ENCODE measurements around the gene C22orf23. TPM values are rescaled to one million over a fixed set of nuclear protein-coding genes. Genes with fewer than 3 reads are reported as not detected.
A peak's percentile ranks its signal among the peaks of the same experiment; 100 is the strongest.

The C22orf23 gene
- total RNA-seq, 4 donors from 2014 or later = 0.31 to 0.40 TPM; not detected in 2

GRCh38 chr22:37926358-37926757 lies 27.0 kb downstream of the C22orf23 start:
- no peak for ATAC-seq
- peaks cover 0 to 48% (median 4%) of the 10 kb centered on the region in 3 donors for H3K4me1 ChIP-seq
- peaks cover 0 to 98% of the 10 kb centered on the region in 2 donors for H3K36me3 ChIP-seq
- TF ChIP-seq, protein P1, sequence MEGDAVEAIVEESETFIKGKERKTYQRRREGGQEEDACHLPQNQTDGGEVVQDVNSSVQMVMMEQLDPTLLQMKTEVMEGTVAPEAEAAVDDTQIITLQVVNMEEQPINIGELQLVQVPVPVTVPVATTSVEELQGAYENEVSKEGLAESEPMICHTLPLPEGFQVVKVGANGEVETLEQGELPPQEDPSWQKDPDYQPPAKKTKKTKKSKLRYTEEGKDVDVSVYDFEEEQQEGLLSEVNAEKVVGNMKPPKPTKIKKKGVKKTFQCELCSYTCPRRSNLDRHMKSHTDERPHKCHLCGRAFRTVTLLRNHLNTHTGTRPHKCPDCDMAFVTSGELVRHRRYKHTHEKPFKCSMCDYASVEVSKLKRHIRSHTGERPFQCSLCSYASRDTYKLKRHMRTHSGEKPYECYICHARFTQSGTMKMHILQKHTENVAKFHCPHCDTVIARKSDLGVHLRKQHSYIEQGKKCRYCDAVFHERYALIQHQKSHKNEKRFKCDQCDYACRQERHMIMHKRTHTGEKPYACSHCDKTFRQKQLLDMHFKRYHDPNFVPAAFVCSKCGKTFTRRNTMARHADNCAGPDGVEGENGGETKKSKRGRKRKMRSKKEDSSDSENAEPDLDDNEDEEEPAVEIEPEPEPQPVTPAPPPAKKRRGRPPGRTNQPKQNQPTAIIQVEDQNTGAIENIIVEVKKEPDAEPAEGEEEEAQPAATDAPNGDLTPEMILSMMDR (IDR thresholded peaks at IDR 0.05) = no peak
- TF ChIP-seq POLR2A (IDR thresholded peaks at IDR 0.05) = no peak
- TF ChIP-seq POLR2AphosphoS5 (IDR thresholded peaks at IDR 0.05) = no peak
- no peak for TF ChIP-seq EP300 (IDR thresholded peaks at IDR 0.05)
- H3K9me3 ChIP-seq = no peaks in the 10 kb centered on the region
- no peak overlapping the region for H3K4me3 ChIP-seq
- WGBS, 2 donors (ENCODE audit: low coverage in 1 of 2) = no CpG with 5 or more reads among the region's 7 CpGs
- no peaks in the 10 kb centered on the region for H3K27me3 ChIP-seq
- peak overlapping the region in 3 of 4 donors; percentile 51 to 78 (median 54) for H3K27ac ChIP-seq

- no CpG with 5 or more reads among the region's 15 CpGs for WGBS, 2 donors (ENCODE audit: low coverage in 1 of 2)
- Histone ChIP-seq H3K4me1 (peaks cover 0 to 42% (median 4%) of the 10 kb centered on the region in 3 donors), H3K4me3 (no peak overlapping the region), H3K27me3 (no peaks in the 10 kb centered on the region), H3K27ac (peak overlapping the region in 3 of 4 donors; percentile 51 to 78 (median 54)), H3K9me3 (no peaks in the 10 kb centered on the region), H3K36me3 (peaks cover 0 to 98% of the 10 kb centered on the region in 2 donors)
- no peak for ATAC-seq
- TF ChIP-seq, protein P1 (IDR thresholded peaks at IDR 0.05) = no peak
- TF ChIP-seq EP300 (IDR thresholded peaks at IDR 0.05) (no peak), POLR2AphosphoS5 (IDR thresholded peaks at IDR 0.05) (no peak), POLR2A (IDR thresholded peaks at IDR 0.05) (no peak)
Observed at GRCh38 chr22:37925767-37926166, 27.6 kb downstream of the C22orf23 start.

GRCh38 chr22:37925330-37925729 lies 28.1 kb downstream of the C22orf23 start:
- TF ChIP-seq, protein P1 (IDR thresholded peaks at IDR 0.05) = no peak
- TF ChIP-seq POLR2A (IDR thresholded peaks at IDR 0.05) (no peak), POLR2AphosphoS5 (IDR thresholded peaks at IDR 0.05) (no peak), EP300 (IDR thresholded peaks at IDR 0.05) (no peak)
- Histone ChIP-seq H3K36me3 (peaks cover 0 to 98% of the 10 kb centered on the region in 2 donors), H3K27ac (peak overlapping the region in 3 of 4 donors; percentile 51 to 78 (median 54)), H3K27me3 (no peaks in the 10 kb centered on the region), H3K4me1 (peaks cover 0 to 38% (median 3%) of the 10 kb centered on the region in 3 donors), H3K4me3 (no peak overlapping the region), H3K9me3 (no peaks in the 10 kb centered on the region)
- 43 to 48% methylated on average over 2 of the region's 3 CpGs for WGBS, 2 donors (ENCODE audit: low coverage in 1 of 2)
- no peak for ATAC-seq

DNA sequence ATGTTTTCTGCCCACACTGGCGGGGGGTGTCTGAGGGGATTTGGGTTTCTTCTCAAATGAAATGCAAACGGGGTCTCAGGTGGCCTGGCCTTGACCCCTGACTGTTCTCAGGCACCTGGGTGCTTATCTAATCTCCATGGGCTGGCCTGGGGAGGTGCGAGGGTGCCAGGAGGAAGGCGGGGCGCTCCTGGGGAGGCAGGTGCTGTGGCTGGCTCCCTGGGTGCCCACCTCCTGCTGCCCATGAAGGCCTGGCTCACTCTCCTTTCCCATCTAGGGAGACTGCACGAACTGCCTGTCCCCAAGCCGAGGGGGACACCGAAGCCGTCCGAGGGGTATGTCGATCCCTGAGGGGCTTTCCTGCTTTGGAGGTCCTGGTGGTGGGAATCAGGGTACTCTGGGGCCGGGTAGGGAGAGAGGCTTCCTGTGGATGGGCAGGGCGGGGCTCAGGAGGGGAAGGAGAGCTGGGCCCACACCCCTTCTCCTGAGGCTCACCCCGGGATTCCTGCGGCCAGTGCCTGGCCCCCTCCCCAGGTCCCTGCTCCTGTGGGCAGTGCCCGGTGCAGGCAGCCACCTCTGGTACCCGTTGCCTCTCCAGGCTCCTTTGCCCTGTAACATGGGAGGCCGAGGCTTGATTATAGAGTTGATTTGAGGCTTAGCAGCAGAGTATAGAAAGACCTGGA lies 28.9 kb downstream of the C22orf23 start:
- ATAC-seq = no peak
- WGBS, 2 donors (ENCODE audit: low coverage in 1 of 2) = no CpG with 5 or more reads among the region's 18 CpGs
- H3K4me3 ChIP-seq = no peak overlapping the region
- H3K27me3 ChIP-seq = no peaks in the 10 kb centered on the region
- peak overlapping the region in 3 of 4 donors; percentile 51 to 78 (median 54) for H3K27ac ChIP-seq
- peaks cover 0 to 30% (median 0%) of the 10 kb centered on the region in 3 donors for H3K4me1 ChIP-seq
- no peaks in the 10 kb centered on the region for H3K9me3 ChIP-seq
- TF ChIP-seq POLR2A (IDR thresholded peaks at IDR 0.05) (no peak), EP300 (IDR thresholded peaks at IDR 0.05) (no peak), POLR2AphosphoS5 (IDR thresholded peaks at IDR 0.05) (no peak)
- TF ChIP-seq, protein P1 (IDR thresholded peaks at IDR 0.05) = no peak
- H3K36me3 ChIP-seq = peaks cover 0 to 98% of the 10 kb centered on the region in 2 donors

- no CpG with 5 or more reads among the region's 4 CpGs for WGBS, 2 donors (ENCODE audit: low coverage in 1 of 2)
- H3K27ac ChIP-seq = peak overlapping the region in 2 of 4 donors; percentile 51 to 78
- H3K36me3 ChIP-seq = peaks cover 0 to 98% of the 10 kb centered on the region in 2 donors
- no peaks in the 10 kb centered on the region for H3K27me3 ChIP-seq
- no peak for ATAC-seq
- TF ChIP-seq, protein P1 (IDR thresholded peaks at IDR 0.05) = no peak
- TF ChIP-seq EP300 (IDR thresholded peaks at IDR 0.05) (no peak), POLR2AphosphoS5 (IDR thresholded peaks at IDR 0.05) (no peak)
- no peaks in the 10 kb centered on the region for H3K9me3 ChIP-seq
- H3K4me3 ChIP-seq = no peak overlapping the region
- peaks cover 0 to 26% (median 0%) of the 10 kb centered on the region in 3 donors for H3K4me1 ChIP-seq
Observed at GRCh38 chr22:37923927-37924326, 29.5 kb downstream of the C22orf23 start.
